Testis (tissue), 3 donors: ENCODE data around the gene PTPRT. TPM values are rescaled to one million over a fixed set of nuclear protein-coding genes. Genes with fewer than 3 reads are reported as not detected.

Source experiments
- DNase-seq: peaks from one replicate; pipeline ENCODE4 v3.0.0-alpha.2; 2019
- H3K27ac ChIP-seq, 2 donors: fragments of 200-600 bp; sonication (generic); one replicate each; pipeline ENCODE4 v1.5.1; 2019
- H3K27me3 ChIP-seq: fragments of 200-600 bp; sonication (generic); one replicate; pipeline ENCODE4 v1.5.1; 2019
- H3K36me3 ChIP-seq: fragments of 200-600 bp; sonication (generic); one replicate; pipeline ENCODE4 v1.5.1; 2017; ENCODE audit warnings: low read depth; ENCODE audit errors: missing control alignments
- H3K4me1 ChIP-seq: fragments of 200-600 bp; sonication (generic); one replicate; pipeline ENCODE4 v1.5.1; 2019
- H3K4me3 ChIP-seq, 2 donors: fragments of 200-600 bp; sonication (generic); one replicate each; pipeline ENCODE4 v1.5.1; 2017 to 2019
- H3K9me3 ChIP-seq: fragments of 200-600 bp; sonication (generic); one replicate; pipeline ENCODE4 v1.5.1; 2017
- POLR2A ChIP-seq: fragments of 450-650 bp; IDR thresholded peaks from one replicate; pipeline ENCODE4 v1.6.1; 2017; ENCODE audit warnings: antibody characterized with exemption, mild to moderate bottlenecking, moderate library complexity
- whole genome bisulfite sequencing, 2 donors: methylation state at CpG; one replicate each; pipeline ENCODE4 v1.1.5; 2018; 5-methylcytosine and 5-hydroxymethylcytosine counted together
- intact Hi-C: fragments of 100-400 bp; cut with DNase I; formaldehyde crosslinking; loops from one replicate; pipeline ENCODE4 v1.15.1; 2023; ENCODE audit warnings: low total_unique reads
- polyA plus RNA-seq: library from polyadenylated mRNA; stranded (reverse); fragments of 350-450 nt; fragmentation: Illumina TruSeq; extraction: RNeasy Lipid Tissue Mini Kit (QIAGEN cat#74804); gene quantifications from one replicate; pipeline ENCODE4 v1.2.3, GENCODE V29; 2014; ENCODE audit warnings: low read depth, low replicate concordance; ENCODE audit not compliant: insufficient read depth
- total RNA-seq, 2 donors: library from RNA; depleted of rRNA; stranded (reverse); fragments of >200 nt; gene quantifications; one replicate each; pipeline ENCODE4 v1.2.3, GENCODE V29; 2016
- TF ChIP-seq, protein P1 (sequence below), 3 experiments: fragments of 450-650 bp in 2 of 3; fragments of 200-600 bp in 1 of 3; sonication (generic) in 1 of 3; IDR thresholded peaks; one replicate each; pipeline ENCODE4 v1.5.1; 2016 to 2019; ENCODE audit warnings: antibody characterized with exemption in 3 of 3, mild to moderate bottlenecking in 2 of 3, moderate library complexity in 1 of 3

PTPRT gene
- total and polyA plus RNA-seq, 3 donors from 2014 or later, result 2.3 to 2.5 (median 2.3) TPM

DNA sequence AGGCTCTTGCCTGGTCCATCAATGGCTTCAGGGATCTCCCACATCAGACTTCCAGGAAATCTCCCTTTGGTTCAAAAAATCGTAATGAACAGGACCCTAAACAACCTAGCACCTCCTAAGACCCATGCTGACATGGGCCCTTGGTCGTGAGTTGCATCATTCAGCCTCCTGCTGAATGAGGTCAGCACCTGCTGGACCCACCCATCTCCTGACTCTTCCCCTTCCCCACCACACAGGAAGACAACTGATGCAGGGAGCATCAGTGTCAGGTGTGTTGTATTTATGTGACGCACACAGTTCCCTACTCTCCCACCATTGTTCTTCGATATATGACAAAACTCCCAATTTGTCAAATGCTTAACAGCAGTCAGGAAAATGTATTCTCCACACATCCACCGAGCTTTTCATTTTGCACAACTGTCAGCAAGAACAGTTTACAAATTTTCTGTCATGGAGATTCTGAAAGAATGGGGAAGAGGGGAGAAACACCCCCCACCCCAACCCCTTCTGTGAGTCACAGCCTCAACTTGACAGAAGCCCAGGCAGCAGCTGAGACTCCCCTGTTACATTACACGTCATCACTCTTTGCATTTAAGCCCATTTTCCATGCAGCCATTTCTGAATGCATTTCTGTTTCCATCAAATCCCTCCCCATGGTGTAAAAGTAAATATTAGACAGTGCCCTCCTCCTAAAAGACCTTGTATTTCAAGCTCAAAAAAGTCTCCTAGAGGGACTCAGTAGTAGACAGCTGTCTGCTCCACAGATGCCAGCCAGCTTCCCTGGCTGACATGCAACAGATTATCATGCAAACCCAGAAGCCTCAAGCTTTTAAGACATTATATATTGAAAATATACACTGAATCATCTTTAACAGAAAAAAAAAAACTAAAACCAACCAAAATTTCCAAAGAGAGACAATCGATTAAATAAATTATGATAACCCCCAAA lies 577.5 kb downstream of the PTPRT start:
- DNase-seq, result no peak
- no peaks in the 10 kb centered on the region for H3K9me3 ChIP-seq

DNA sequence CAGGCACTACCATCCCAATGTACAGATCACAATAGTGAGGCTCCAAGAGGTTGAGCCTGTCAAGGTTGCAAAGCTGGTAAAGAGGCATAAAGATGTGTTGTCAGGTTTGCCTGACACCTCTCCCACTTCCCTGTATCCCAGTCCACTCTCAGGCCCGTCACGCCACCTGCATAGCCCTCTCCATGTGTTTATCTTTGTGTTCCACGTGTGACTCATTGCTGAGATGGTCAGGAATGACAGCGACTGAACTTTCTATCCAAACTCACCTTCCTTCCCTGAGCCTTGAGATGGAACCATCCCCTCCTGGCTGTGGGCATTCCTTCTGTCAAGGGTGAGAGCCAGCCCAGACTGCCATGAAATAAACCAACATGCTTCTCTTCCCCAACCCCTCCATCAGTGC lies 578.3 kb downstream of the PTPRT start:
- DNase-seq, result no peak
- Histone ChIP-seq H3K9me3 (no peaks in the 10 kb centered on the region), H3K4me3 (no peak overlapping the region), H3K4me1 (no peaks in the 10 kb centered on the region), H3K36me3 (no peaks in the 10 kb centered on the region), H3K27me3 (no peaks in the 10 kb centered on the region), H3K27ac (no peak overlapping the region)
- WGBS, 2 donors, result 85 to 91% methylated on average over 4 of the region's 4 CpGs
- intact Hi-C loops, result no loop called here
- TF ChIP-seq POLR2A, result no peak
- TF ChIP-seq, protein P1, sequence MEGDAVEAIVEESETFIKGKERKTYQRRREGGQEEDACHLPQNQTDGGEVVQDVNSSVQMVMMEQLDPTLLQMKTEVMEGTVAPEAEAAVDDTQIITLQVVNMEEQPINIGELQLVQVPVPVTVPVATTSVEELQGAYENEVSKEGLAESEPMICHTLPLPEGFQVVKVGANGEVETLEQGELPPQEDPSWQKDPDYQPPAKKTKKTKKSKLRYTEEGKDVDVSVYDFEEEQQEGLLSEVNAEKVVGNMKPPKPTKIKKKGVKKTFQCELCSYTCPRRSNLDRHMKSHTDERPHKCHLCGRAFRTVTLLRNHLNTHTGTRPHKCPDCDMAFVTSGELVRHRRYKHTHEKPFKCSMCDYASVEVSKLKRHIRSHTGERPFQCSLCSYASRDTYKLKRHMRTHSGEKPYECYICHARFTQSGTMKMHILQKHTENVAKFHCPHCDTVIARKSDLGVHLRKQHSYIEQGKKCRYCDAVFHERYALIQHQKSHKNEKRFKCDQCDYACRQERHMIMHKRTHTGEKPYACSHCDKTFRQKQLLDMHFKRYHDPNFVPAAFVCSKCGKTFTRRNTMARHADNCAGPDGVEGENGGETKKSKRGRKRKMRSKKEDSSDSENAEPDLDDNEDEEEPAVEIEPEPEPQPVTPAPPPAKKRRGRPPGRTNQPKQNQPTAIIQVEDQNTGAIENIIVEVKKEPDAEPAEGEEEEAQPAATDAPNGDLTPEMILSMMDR (IDR thresholded peaks at IDR 0.05), result no peak

More for the DNA sequence above, 577.5 kb downstream of the PTPRT start:
- Histone ChIP-seq H3K27ac (no peak overlapping the region), H3K4me3 (no peak overlapping the region), H3K27me3 (no peaks in the 10 kb centered on the region), H3K36me3 (no peaks in the 10 kb centered on the region), H3K4me1 (no peaks in the 10 kb centered on the region)
- 76 to 78% methylated on average over 7 of the region's 7 CpGs for WGBS, 2 donors
- intact Hi-C loops, result no loop called here
- TF ChIP-seq POLR2A, result no peak
- TF ChIP-seq, protein P1 (IDR thresholded peaks at IDR 0.05), result no peak

DNA sequence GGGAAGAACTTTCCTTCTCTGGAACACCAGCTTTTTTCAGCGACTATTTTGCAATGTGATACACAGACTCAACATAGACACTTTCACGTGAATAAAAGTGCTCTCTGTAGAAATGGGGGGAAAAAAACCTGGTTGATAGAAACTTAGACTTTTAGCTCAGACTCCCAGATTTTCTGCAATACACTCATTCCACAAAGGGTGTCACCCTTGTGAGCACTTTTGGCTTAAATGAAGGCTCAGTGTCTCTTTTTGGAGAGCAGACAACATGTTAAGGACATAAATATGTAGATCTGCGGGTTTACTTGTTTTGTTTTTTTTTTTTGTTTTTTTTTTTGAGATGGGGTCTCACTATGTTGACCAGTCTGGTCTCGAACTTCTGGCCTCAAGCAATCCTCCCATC lies 579.6 kb downstream of the PTPRT start:
- no peaks in the 10 kb centered on the region for H3K9me3 ChIP-seq
- TF ChIP-seq POLR2A, result no peak
- TF ChIP-seq, protein P1 (IDR thresholded peaks at IDR 0.05), result no peak
- H3K27me3 ChIP-seq, result no peaks in the 10 kb centered on the region
- 83 to 85% methylated on average over 4 of the region's 4 CpGs for WGBS, 2 donors
- H3K4me3 ChIP-seq, result no peak overlapping the region
- intact Hi-C loops, result no loop called here
- no peaks in the 10 kb centered on the region for H3K36me3 ChIP-seq
- DNase-seq, result no peak
- H3K4me1 ChIP-seq, result no peaks in the 10 kb centered on the region
- H3K27ac ChIP-seq, result no peak overlapping the region

DNA sequence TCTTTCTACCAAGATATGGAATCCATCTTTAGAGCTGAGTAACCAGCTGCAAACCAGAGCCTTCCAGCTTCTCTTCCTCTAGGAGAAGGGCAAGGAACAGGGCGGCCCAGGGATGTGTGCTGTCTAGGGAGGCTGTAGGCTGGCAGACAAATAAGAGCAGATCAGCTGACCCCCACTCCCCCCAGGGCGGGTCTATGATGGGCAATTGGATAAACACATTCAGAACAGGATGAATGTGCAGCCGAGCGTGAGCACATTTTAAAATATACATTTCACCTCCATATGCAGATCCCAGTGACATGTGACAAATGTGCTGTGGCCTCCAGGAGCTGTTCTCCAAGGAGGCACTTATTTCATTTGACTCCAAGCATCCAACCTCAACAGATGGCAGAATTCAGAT lies 580.1 kb downstream of the PTPRT start:
- Histone ChIP-seq H3K27me3 (no peaks in the 10 kb centered on the region), H3K4me3 (no peak overlapping the region), H3K4me1 (no peaks in the 10 kb centered on the region), H3K36me3 (no peaks in the 10 kb centered on the region), H3K9me3 (no peaks in the 10 kb centered on the region), H3K27ac (no peak overlapping the region)
- no peak for TF ChIP-seq POLR2A
- TF ChIP-seq, protein P1 (IDR thresholded peaks at IDR 0.05), result no peak
- 60 to 82% methylated on average over 4 of the region's 4 CpGs for WGBS, 2 donors
- intact Hi-C loops, result no loop called here
- DNase-seq, result no peak
